Keratinocyte (primary cell): ENCODE results near the gene TIAM2. TPM values are rescaled to one million over a fixed set of nuclear protein-coding genes. Genes with fewer than 3 reads are reported as not detected.

Source experiments
- DNase-seq: peaks from one replicate; pipeline ENCODE4 v3.0.0-alpha.2; 2011; ENCODE audit warnings: low read depth, missing footprints, low spot score
- FAIRE-seq: peaks from 2 replicates; lab custom pipeline; 2011; peaks lifted over from hg19 to GRCh38; lab: Jason Lieb, UNC
- H2AFZ ChIP-seq: 2 replicates; pipeline ENCODE4 v1.6.0; 2012; ENCODE audit warnings: low read length, control low read depth, inconsistent platforms; ENCODE audit not compliant: control insufficient read depth
- H3K27ac ChIP-seq: 2 replicates; pipeline ENCODE4 v1.5.1; 2011; ENCODE audit warnings: low read length; ENCODE audit not compliant: control insufficient read depth, insufficient read depth
- H3K27me3 ChIP-seq: 3 replicates; pipeline ENCODE4 v1.6.0; 2011; ENCODE audit warnings: low read length; ENCODE audit not compliant: control insufficient read depth, insufficient read depth; ENCODE audit errors: extremely low read depth
- H3K36me3 ChIP-seq, 2 experiments: 2 replicates in 1 of 2; 3 replicates in 1 of 2; pipeline ENCODE4 v1.5.1; 2011; ENCODE audit warnings: low read length in 2 of 2, mild to moderate bottlenecking in 1 of 2; ENCODE audit not compliant: control insufficient read depth in 2 of 2, insufficient read depth in 2 of 2; ENCODE audit errors: extremely low read depth in 1 of 2
- H3K4me1 ChIP-seq: 3 replicates; pipeline ENCODE4 v1.5.1; 2011; ENCODE audit warnings: low read length; ENCODE audit not compliant: control insufficient read depth, insufficient read depth; ENCODE audit errors: extremely low read depth
- H3K4me2 ChIP-seq: 3 replicates; pipeline ENCODE4 v1.6.0; 2011; ENCODE audit warnings: low read depth, low read length; ENCODE audit not compliant: control insufficient read depth, insufficient read depth; ENCODE audit errors: extremely low read depth
- H3K4me3 ChIP-seq, 3 experiments: fragments of 200-600 bp in 1 of 3; sonication (generic) in 1 of 3; 2 replicates in 2 of 3; 3 replicates in 1 of 3; pipeline ENCODE4 v1.5.1; 2011 to 2016; ENCODE audit warnings: low read length in 3 of 3, mild to moderate bottlenecking in 3 of 3, control low read depth in 2 of 3, inconsistent platforms in 1 of 3, low read depth in 1 of 3, mixed read lengths in 1 of 3, mixed run types in 1 of 3, moderate library complexity in 1 of 3; ENCODE audit not compliant: control insufficient read depth in 2 of 3, insufficient read depth in 2 of 3; ENCODE audit errors: extremely low read depth in 1 of 3
- H3K79me2 ChIP-seq: 2 replicates; pipeline ENCODE4 v1.6.0; 2012; ENCODE audit warnings: low read length; ENCODE audit not compliant: control insufficient read depth, insufficient read depth
- H3K9ac ChIP-seq: 3 replicates; pipeline ENCODE4 v1.6.0; 2011; ENCODE audit warnings: low read length; ENCODE audit not compliant: control insufficient read depth, insufficient read depth; ENCODE audit errors: extremely low read depth
- H3K9me1 ChIP-seq: 3 replicates; pipeline ENCODE4 v1.6.0; 2011; ENCODE audit warnings: low read length; ENCODE audit not compliant: control insufficient read depth, insufficient read depth; ENCODE audit errors: extremely low read depth
- H3K9me3 ChIP-seq: 2 replicates; pipeline ENCODE4 v1.5.1; 2012; ENCODE audit warnings: low read depth, low read length; ENCODE audit not compliant: control insufficient read depth
- H4K20me1 ChIP-seq: 3 replicates; pipeline ENCODE4 v1.6.0; 2011; ENCODE audit warnings: low read length; ENCODE audit not compliant: control insufficient read depth, insufficient read depth; ENCODE audit errors: extremely low read depth
- CTCF ChIP-seq, 3 experiments: IDR thresholded peaks in 1 of 3; conservative IDR thresholded peaks in 1 of 3; optimal IDR thresholded peaks in 1 of 3; 2 replicates in 2 of 3; 3 replicates in 1 of 3; pipeline versions ENCODE3 to v1.5.1; 2011; ENCODE audit warnings: low read length in 3 of 3, mild to moderate bottlenecking in 3 of 3, moderate library complexity in 2 of 3, control low read depth in 1 of 3, inconsistent platforms in 1 of 3; ENCODE audit not compliant: insufficient read depth in 2 of 3; ENCODE audit errors: extremely low read depth in 1 of 3
- EZH2 ChIP-seq: IDR thresholded peaks from one replicate; pipeline ENCODE4 v1.6.1; 2012; ENCODE audit warnings: inconsistent platforms, mild to moderate bottlenecking, low read length, moderate library complexity
- dilution Hi-C: fragments of 300-500 bp; cut with MboI; formaldehyde crosslinking; loops from one replicate; pipeline ENCODE4 v1.7.0; 2020; ENCODE audit warnings: low sequenced_read_pairs; ENCODE audit not compliant: extremely low pct_ligation_motif_present
- polyA plus RNA-seq, 5 experiments: library from polyadenylated mRNA; depleted of rRNA in 3 of 5; stranded (reverse) in 3 of 5; stranded (forward) in 1 of 5; unstranded in 1 of 5; fragments of >200 nt; gene quantifications; 1 replicate in 1 of 5; 2 replicates in 3 of 5; 3 replicates in 1 of 5; pipeline versions ENCODE4 v1.2.1 to v1.2.3, GENCODE V29; 2011 to 2012; ENCODE audit warnings: missing spikeins in 2 of 5, low read depth in 1 of 5, low replicate concordance in 1 of 5

The TIAM2 gene
- polyA plus RNA-seq, 1 donor (not counting 4 experiments of a cell fraction or from before 2014, with no cell fraction given) = 4.0 TPM

GRCh38 chr6:155240905-155241600, 245.9 kb downstream of the TIAM2 start:
- Histone ChIP-seq H3K4me3 (no peak overlapping the region), H3K9ac (no peak overlapping the region), H3K27me3 (no peaks in the 10 kb centered on the region), H3K4me2 (no peak overlapping the region), H3K4me1 (no peaks in the 10 kb centered on the region), H2AFZ (no peak overlapping the region), H3K27ac (no peak overlapping the region), H3K79me2 (no peaks in the 10 kb centered on the region), H3K9me1 (no peaks in the 10 kb centered on the region), H3K36me3 (no peaks in the 10 kb centered on the region), H4K20me1 (no peaks in the 10 kb centered on the region), H3K9me3 (peaks cover 2% of the 10 kb centered on the region)
- dilution Hi-C loops = no loop called here
- FAIRE-seq = no peak
- no peak for DNase-seq
- no peak for TF ChIP-seq EZH2
- TF ChIP-seq CTCF (optimal IDR thresholded peaks at IDR 0.05 in 1 of 3, IDR thresholded peaks at IDR 0.05 in 1 of 3, conservative IDR thresholded peaks at IDR 0.05 in 1 of 3; ENCODE audit: extremely low read depth in 1 of 3, insufficient read depth in 2 of 3, low read length in 3 of 3) = no peak

GRCh38 chr6:155241966-155242365, 246.9 kb downstream of the TIAM2 start:
- peaks cover 2% of the 10 kb centered on the region for H3K9me3 ChIP-seq
- H2AFZ ChIP-seq = no peak overlapping the region
- H3K9me1 ChIP-seq = no peaks in the 10 kb centered on the region
- no peak overlapping the region for H3K27ac ChIP-seq
- dilution Hi-C loops = no loop called here
- no peaks in the 10 kb centered on the region for H4K20me1 ChIP-seq
- H3K9ac ChIP-seq = no peak overlapping the region
- no peak overlapping the region for H3K4me2 ChIP-seq
- no peak for TF ChIP-seq EZH2
- TF ChIP-seq CTCF (optimal IDR thresholded peaks at IDR 0.05 in 1 of 3, IDR thresholded peaks at IDR 0.05 in 1 of 3, conservative IDR thresholded peaks at IDR 0.05 in 1 of 3; ENCODE audit: extremely low read depth in 1 of 3, insufficient read depth in 2 of 3, low read length in 3 of 3) = no peak
- no peak for FAIRE-seq
- no peak for DNase-seq
- no peaks in the 10 kb centered on the region for H3K27me3 ChIP-seq
- no peaks in the 10 kb centered on the region for H3K4me1 ChIP-seq
- peaks cover 0 to 1% of the 10 kb centered on the region in 2 experiments for H3K36me3 ChIP-seq
- H3K79me2 ChIP-seq = no peaks in the 10 kb centered on the region
- no peak overlapping the region for H3K4me3 ChIP-seq
